Lung (tissue), 12 donors: ENCODE measurements around the gene TMEM94. TPM values are rescaled to one million over a fixed set of nuclear protein-coding genes. Genes with fewer than 3 reads are reported as not detected.

Source experiments
- ATAC-seq: fragments of 200-7000 bp; cut with Tn5 transposase; one replicate; pipeline ENCODE4 v1.9.1; 2020; ENCODE audit warnings: moderate number of reproducible peaks; ENCODE audit not compliant: insufficient read depth, low FRiP score
- DNase-seq, 3 donors: peaks; one replicate each; pipeline ENCODE4 v3.0.0-alpha.2; 2013 to 2017
- H3K27ac ChIP-seq, 2 donors: one replicate each; pipeline ENCODE4 v1.5.1; 2013; ENCODE audit warnings: mild to moderate bottlenecking in 2 of 2, moderate library complexity in 2 of 2, control low read depth in 1 of 2, inconsistent platforms in 1 of 2, low read depth in 1 of 2, low read length in 1 of 2
- H3K27me3 ChIP-seq, 3 donors: one replicate each; pipeline ENCODE4 v1.5.1; 2013; ENCODE audit warnings: low read length in 2 of 3; ENCODE audit not compliant: control insufficient read depth in 3 of 3, insufficient read depth in 3 of 3
- H3K36me3 ChIP-seq, 4 donors: one replicate each; pipeline ENCODE4 v1.5.1; 2013; ENCODE audit warnings: low read length in 4 of 4, mild to moderate bottlenecking in 1 of 4, moderate library complexity in 1 of 4; ENCODE audit not compliant: control insufficient read depth in 4 of 4, insufficient read depth in 4 of 4
- H3K4me1 ChIP-seq, 5 donors: one replicate each; pipeline ENCODE4 v1.5.1; 2013; ENCODE audit warnings: low read length in 5 of 5, mild to moderate bottlenecking in 2 of 5, moderate library complexity in 1 of 5; ENCODE audit not compliant: control insufficient read depth in 5 of 5, insufficient read depth in 5 of 5
- H3K4me3 ChIP-seq: one replicate; pipeline ENCODE4 v1.5.1; 2013; ENCODE audit warnings: mild to moderate bottlenecking, control low read depth, moderate library complexity
- H3K9ac ChIP-seq, 2 donors: one replicate each; pipeline ENCODE4 v1.5.1; 2013; ENCODE audit warnings: low read length in 2 of 2, control low read depth in 1 of 2; ENCODE audit not compliant: insufficient read depth in 1 of 2
- H3K9me3 ChIP-seq, 4 donors: one replicate each; pipeline ENCODE4 v1.5.1; 2013; ENCODE audit warnings: low read length in 3 of 4, mild to moderate bottlenecking in 1 of 4, moderate library complexity in 1 of 4; ENCODE audit not compliant: control insufficient read depth in 4 of 4, insufficient read depth in 3 of 4
- CTCF ChIP-seq: IDR thresholded peaks from 2 replicates; pipeline ENCODE4 v1.5.1; 2012; ENCODE audit warnings: mild to moderate bottlenecking; ENCODE audit errors: control extremely low read depth, extremely low read depth
- WGBS, 2 donors: extraction: QIAGEN DNeasy Blood & Tissue Kit; methylation state at CpG; one replicate each; pipeline ENCODE4 v1.1.7; 2013; 5-methylcytosine and 5-hydroxymethylcytosine counted together
- polyA plus RNA-seq, 2 donors: library from polyadenylated mRNA; stranded (reverse); fragments of 200-250 nt; gene quantifications; one replicate each; pipeline ENCODE4 v1.2.1, GENCODE V29; 2013
- total RNA-seq, 2 donors: library from RNA; depleted of rRNA in 1 of 2; stranded (reverse); fragments of >200 nt in 1 of 2; gene quantifications; one replicate each; pipeline ENCODE4 v1.2.1, GENCODE V29; 2014 to 2021
- donor health status: control.
- donor health status: control.
- donor health status: Bipolar disorder and iron deficiency.
- donor health status: healthy.
- donor health status: DM: yes; HTN: yes; CAD: no.

The TMEM94 gene
- total and polyA plus RNA-seq, 4 donors: 40.0 to 82.3 (median 53.3) TPM

DNA sequence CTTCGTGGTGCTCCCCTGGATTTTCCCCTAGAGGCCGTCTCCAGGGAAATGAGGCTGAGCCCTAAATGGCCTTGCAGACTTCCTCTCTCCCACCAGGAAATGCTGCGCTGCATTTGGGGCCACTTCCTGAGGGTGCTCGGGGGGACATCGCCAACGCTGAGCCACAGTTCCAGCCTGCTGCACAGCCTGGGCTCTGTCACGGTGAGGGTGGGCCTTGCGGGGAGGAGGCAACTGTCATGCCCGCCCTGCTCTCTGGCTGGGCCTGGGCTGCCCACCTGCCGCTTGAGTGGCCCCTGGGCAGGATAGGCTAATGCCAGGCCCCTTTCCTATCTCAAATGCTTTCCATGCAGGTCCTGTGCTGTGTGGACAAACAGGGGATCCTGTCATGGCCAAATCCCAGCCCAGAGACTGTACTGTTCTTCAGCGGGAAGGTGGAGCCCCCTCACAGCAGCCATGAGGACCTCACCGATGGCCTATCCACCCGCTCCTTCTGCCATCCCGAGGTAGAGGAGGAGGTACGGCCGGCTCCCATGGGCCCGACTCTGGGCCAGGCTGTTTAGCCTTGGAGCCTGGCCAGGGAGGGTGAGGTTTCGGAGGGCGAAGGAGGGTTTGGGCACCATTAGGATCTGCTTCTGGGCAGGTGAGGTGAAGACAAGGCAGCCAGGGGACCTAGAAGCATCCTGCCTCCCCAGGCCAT is 34.7 kb downstream of the TMEM94 start:
- peaks cover 3 to 44% (median 20%) of the 10 kb centered on the region in 4 donors for H3K36me3 ChIP-seq
- no peak overlapping the region for H3K9ac ChIP-seq
- no peak overlapping the region for H3K4me3 ChIP-seq
- peak; percentile 21 for ATAC-seq
- H3K27me3 ChIP-seq: no peaks in the 10 kb centered on the region
- H3K27ac ChIP-seq: peak overlapping the region in 1 of 2 donors; percentile 68
- 68 to 70% methylated on average over 19 of the region's 19 CpGs for WGBS, 2 donors
- no peak for TF ChIP-seq CTCF
- H3K9me3 ChIP-seq: no peaks in the 10 kb centered on the region
- DNase-seq: no peak
- H3K4me1 ChIP-seq: peaks cover 0 to 29% (median 3%) of the 10 kb centered on the region in 5 donors

DNA sequence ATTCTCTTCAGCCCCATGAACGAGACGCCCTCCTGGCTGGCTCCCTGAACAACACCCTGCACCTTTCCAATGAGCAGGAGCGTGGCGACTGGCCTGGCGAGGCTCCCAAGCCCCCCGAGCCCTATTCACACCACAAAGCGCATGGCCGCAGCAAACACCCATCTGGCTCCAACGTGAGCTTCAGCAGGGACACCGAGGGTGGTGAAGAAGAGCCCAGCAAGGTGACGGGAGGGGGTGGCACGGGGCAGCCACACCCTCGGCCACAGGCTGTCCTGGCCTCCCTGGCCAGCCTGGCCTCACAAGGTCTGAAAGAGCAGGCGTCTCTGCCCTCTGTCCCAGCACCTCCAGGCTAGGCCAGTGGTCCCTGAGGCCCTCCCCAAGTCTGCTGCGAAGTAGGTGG is 35.2 kb downstream of the TMEM94 start:
- ATAC-seq (no peak), DNase-seq (no peak)
- no peak overlapping the region for H3K9ac ChIP-seq
- H3K4me1 ChIP-seq: peaks cover 0 to 25% (median 3%) of the 10 kb centered on the region in 5 donors
- no peak overlapping the region for H3K27ac ChIP-seq
- no peak overlapping the region for H3K4me3 ChIP-seq
- no peaks in the 10 kb centered on the region for H3K27me3 ChIP-seq
- TF ChIP-seq CTCF: no peak
- 92 to 96% methylated on average over 15 of the region's 15 CpGs for WGBS, 2 donors
- H3K9me3 ChIP-seq: no peaks in the 10 kb centered on the region
- H3K36me3 ChIP-seq: peaks cover 3 to 50% (median 20%) of the 10 kb centered on the region in 4 donors

- Histone ChIP-seq H3K9me3 (no peaks in the 10 kb centered on the region), H3K9ac (no peak overlapping the region), H3K4me3 (no peak overlapping the region), H3K27me3 (no peaks in the 10 kb centered on the region), H3K36me3 (peaks cover 3 to 53% (median 22%) of the 10 kb centered on the region in 4 donors), H3K4me1 (peaks cover 0 to 21% (median under 1%) of the 10 kb centered on the region in 5 donors), H3K27ac (no peak overlapping the region)
- DNase-seq (no peak), ATAC-seq (no peak)
- WGBS, 2 donors: 92 to 94% methylated on average over 23 of the region's 23 CpGs
- TF ChIP-seq CTCF: no peak
Observed at GRCh38 chr17:75492555-75493168, 36.2 kb downstream of the TMEM94 start.
